Omental fat pad (tissue), 4 donors: ENCODE results near the gene YPEL1. TPM values are rescaled to one million over a fixed set of nuclear protein-coding genes. Genes with fewer than 3 reads are reported as not detected.

Source experiments
- ATAC-seq: fragments of 150-250 bp; one replicate; pipeline ENCODE4 v1.9.1; 2016; ENCODE audit warnings: mild to moderate bottlenecking, moderate library complexity; ENCODE audit not compliant: low FRiP score
- DNase-seq: peaks from one replicate; pipeline ENCODE4 v3.0.0-alpha.2; 2019; ENCODE audit warnings: low spot score
- total RNA-seq, 4 donors: library from RNA; depleted of rRNA; stranded (reverse); fragments of >200 nt; gene quantifications; one replicate each; pipeline ENCODE4 v1.1.0, GENCODE V29; 2016
- TF ChIP-seq, protein P1 (sequence below), 3 donors: fragments of 450-650 bp; IDR thresholded peaks; one replicate each; pipeline ENCODE4 v1.5.1; 2016 to 2017; ENCODE audit warnings: antibody characterized with exemption in 3 of 3, mild to moderate bottlenecking in 3 of 3, moderate library complexity in 2 of 3

The YPEL1 gene
- total RNA-seq, 4 donors from 2014 or later = 2.0 to 5.4 (median 3.7) TPM

GRCh38 chr22:21702700-21703683 lies 32.6 kb downstream of the YPEL1 start:
- ATAC-seq = no peak
- TF ChIP-seq, protein P1, sequence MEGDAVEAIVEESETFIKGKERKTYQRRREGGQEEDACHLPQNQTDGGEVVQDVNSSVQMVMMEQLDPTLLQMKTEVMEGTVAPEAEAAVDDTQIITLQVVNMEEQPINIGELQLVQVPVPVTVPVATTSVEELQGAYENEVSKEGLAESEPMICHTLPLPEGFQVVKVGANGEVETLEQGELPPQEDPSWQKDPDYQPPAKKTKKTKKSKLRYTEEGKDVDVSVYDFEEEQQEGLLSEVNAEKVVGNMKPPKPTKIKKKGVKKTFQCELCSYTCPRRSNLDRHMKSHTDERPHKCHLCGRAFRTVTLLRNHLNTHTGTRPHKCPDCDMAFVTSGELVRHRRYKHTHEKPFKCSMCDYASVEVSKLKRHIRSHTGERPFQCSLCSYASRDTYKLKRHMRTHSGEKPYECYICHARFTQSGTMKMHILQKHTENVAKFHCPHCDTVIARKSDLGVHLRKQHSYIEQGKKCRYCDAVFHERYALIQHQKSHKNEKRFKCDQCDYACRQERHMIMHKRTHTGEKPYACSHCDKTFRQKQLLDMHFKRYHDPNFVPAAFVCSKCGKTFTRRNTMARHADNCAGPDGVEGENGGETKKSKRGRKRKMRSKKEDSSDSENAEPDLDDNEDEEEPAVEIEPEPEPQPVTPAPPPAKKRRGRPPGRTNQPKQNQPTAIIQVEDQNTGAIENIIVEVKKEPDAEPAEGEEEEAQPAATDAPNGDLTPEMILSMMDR (IDR thresholded peaks at IDR 0.05) = no peak

DNA sequence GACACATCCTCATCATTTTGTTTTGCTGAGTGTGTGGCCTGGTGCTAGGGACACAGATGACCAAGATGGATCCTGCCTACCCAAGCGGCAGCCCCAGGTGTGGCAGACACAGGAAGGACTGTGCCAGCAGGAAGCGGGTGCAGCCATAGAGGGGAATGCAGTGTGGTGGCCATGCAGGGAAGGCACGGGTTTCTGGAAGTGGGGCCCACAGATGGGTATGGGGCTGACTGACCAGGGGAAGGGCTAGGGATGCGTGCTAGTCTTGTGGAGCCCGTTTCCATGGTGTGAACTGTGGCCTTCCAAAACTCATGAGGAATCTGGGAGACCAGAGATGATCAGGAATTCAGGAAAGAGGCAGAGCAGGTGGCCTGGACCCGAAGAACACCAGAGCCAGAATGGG lies 33.5 kb downstream of the YPEL1 start:
- ATAC-seq = no peak
- TF ChIP-seq, protein P1 (IDR thresholded peaks at IDR 0.05) = no peak
- DNase-seq = no peak

More at GRCh38 chr22:21702700-21703683, 32.6 kb downstream of the YPEL1 start:
- DNase-seq = no peak

DNA sequence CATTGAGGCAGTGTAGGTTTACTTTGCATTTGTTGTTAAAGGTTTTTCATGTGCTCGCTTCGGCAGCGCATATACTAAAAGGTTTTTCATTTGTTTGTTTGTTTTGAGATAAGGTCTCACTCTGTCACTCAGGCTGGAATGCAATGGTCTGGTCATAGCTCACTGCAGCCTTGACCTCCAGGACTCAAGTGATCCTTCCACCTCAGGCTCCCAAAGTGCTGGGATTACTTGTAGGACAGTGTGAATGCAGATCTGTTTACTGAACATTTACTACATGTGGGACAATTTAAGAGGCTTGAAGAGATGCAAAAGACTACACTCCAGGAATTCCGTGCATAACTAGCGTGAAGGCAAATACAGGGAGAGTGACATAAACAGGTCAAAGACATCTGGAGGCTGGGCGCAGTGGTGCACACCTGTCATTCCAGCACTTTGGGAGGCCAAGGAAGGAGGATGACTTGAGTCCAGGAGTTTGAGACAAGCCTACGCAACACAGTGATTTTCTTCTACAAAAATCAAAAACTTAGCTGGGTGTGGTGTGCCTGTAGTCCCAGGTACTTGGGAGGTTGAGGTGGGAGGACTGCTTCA lies 34.1 kb downstream of the YPEL1 start:
- TF ChIP-seq, protein P1 (IDR thresholded peaks at IDR 0.05) = no peak
- ATAC-seq (no peak), DNase-seq (no peak)

DNA sequence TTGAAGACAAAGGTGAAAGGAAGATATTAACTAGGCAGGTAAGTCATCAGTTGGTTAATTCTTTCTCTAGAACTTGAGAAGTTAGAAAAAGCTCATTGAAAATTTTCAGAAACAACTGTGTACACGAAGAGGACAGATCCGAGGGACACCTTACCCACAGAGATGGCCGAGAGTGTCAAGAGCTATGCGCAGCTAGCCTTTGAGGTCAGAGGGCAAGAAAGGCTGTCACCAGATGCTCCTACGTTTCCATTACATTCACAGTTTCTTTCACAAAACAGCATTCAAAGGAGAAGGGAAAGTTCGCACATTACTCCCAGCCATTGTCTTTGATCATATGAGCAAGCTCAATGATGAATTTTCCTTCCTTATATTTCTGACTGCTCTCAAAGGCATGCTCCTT lies 34.8 kb downstream of the YPEL1 start:
- ATAC-seq (no peak), DNase-seq (no peak)
- TF ChIP-seq, protein P1 (IDR thresholded peaks at IDR 0.05) = no peak

GRCh38 chr22:21699643-21700042 lies 36.0 kb downstream of the YPEL1 start:
- ATAC-seq = no peak
- TF ChIP-seq, protein P1 (IDR thresholded peaks at IDR 0.05) = no peak

DNA sequence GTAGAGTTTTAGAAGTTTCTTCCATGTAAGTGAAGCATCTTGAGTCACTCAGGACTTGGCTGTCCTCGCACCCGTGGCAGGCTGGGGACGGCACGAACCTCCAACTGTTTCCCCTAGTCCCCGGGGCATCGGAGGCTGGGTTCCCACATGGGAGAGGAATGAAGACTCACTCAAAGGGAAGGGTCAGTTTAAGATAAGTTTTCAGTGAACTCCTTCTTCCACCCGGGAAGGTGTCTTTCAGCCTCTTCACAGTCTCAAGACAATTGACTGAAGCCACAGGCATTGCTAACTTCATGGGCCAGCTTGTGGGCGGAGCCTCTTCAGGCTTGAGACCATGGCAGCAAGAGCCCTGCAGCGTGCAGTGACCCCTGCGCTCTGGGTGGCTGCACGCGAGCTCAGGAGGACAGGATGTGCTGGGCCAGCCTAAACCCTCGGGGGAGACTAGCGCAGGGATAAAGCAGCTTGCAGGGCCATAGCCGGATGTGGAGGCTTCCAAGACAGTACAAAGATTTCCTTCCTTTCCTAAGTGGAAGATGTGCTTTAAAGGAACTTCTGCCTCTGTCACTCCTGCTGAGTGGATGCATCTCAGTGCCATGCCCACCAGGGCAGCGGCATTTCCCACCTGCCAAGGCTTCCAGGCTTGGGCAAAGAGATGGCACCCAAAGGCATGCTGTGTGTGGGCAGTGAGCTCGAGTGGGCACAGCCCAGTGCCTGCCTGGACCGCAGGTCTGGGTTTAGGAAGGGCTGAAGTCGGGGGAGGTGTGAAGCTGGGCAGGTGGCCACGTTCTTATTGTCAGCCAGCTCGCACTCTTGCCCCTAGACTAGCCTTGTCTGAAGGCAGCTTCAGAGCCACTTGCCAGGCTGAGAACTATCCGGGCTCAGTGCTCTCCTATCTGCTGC lies 36.9 kb downstream of the YPEL1 start:
- no peak for ATAC-seq
- DNase-seq = no peak
- TF ChIP-seq, protein P1 (IDR thresholded peaks at IDR 0.05) = no peak

More at GRCh38 chr22:21699643-21700042, 36.0 kb downstream of the YPEL1 start:
- no peak for DNase-seq
